Measurements from ENCODE around the gene CD28.

DNA sequence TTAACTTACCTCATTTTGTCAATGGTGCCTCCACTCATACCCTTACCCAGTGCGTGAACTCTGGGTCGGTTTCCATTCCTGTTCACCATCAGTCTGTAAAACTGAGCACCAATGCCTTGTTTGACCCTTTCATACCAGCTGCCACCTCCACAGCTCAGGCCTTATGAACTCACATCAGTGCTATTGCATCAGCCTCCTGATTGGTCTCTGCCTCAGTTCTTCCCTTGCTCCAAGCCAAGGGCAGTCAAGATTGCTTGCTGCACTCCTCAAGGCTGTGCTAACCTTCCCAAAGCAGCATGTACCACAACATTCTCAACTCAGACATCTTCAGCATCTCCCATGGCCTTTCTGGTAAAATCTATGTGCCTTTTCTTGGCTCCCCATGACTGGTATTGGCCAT is 9.3 kb downstream of the CD28 start:
- TF ChIP-seq TCF12 (IDR thresholded peaks at IDR 0.05; ENCODE audit: low read depth) (no peak), REST (IDR thresholded peaks at IDR 0.05; ENCODE audit: low read depth) (no peak), TAF1 (IDR thresholded peaks at IDR 0.05; ENCODE audit: low read depth) (no peak), CEBPB (IDR thresholded peaks at IDR 0.05) (no peak), MAX (IDR thresholded peaks at IDR 0.05) (no peak), NFIC (IDR thresholded peaks at IDR 0.05) (no peak), EP300 (IDR thresholded peaks at IDR 0.05; ENCODE audit: borderline replicate concordance) (no peak), YY1 (IDR thresholded peaks at IDR 0.05; ENCODE audit: low read depth) (no peak), RAD21 (IDR thresholded peaks at IDR 0.05; ENCODE audit: low read depth) (no peak), FOXM1 (IDR thresholded peaks at IDR 0.05; ENCODE audit: borderline replicate concordance, low read depth) (no peak)
- TF ChIP-seq, protein P1, sequence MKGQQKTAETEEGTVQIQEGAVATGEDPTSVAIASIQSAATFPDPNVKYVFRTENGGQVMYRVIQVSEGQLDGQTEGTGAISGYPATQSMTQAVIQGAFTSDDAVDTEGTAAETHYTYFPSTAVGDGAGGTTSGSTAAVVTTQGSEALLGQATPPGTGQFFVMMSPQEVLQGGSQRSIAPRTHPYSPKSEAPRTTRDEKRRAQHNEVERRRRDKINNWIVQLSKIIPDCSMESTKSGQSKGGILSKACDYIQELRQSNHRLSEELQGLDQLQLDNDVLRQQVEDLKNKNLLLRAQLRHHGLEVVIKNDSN (IDR thresholded peaks at IDR 0.05): no peak
